OCI-LY7 (cell line): Measurements from ENCODE around the gene MLANA. TPM values are rescaled to one million over a fixed set of nuclear protein-coding genes. Genes with fewer than 3 reads are reported as not detected.
"Not testable (repeated sequence)": the region's sequence is repeated elsewhere in the genome, so short reads cannot be mapped to it uniquely, and the experiment has no call there.

Source experiments
- BruUV-seq: library from RNA; stranded (reverse); fragments of 400-500 nt; replicated peaks from 2 replicates; lab custom pipeline; 2021; lab: Mats Ljungman, UMichigan
- CTCF ChIA-PET: fragments of 300-600 bp; sonication (Branson Sonifier 250); formaldehyde crosslinking; loops from one replicate; lab custom pipeline; 2022; ENCODE audit warnings: antibody characterized with exemption; ENCODE audit not compliant: unreplicated experiment; lab: Charles Lee
- POLR2A ChIA-PET: fragments of 300-600 bp; sonication (Branson Sonifier 250); formaldehyde crosslinking; loops from one replicate; lab custom pipeline; 2022; ENCODE audit warnings: antibody characterized with exemption; lab: Charles Lee
- DNase-seq: peaks from one replicate; pipeline ENCODE4 v3.0.0-alpha.2; 2015; ENCODE audit warnings: low spot score
- H2AFZ ChIP-seq: fragments of 200-600 bp; sonication (generic), shearing (Covaris generic); 2 replicates; pipeline ENCODE4 v1.6.1; 2014; ENCODE audit warnings: mild to moderate bottlenecking, antibody characterized with exemption, low read length, moderate library complexity
- H3K27ac ChIP-seq: fragments of 200-600 bp; sonication (generic); 2 replicates; pipeline ENCODE4 v1.5.1; 2014; ENCODE audit warnings: mixed run types, low read depth, mild to moderate bottlenecking, moderate library complexity, low read length, inconsistent platforms; ENCODE audit not compliant: poor library complexity, severe bottlenecking
- H3K36me3 ChIP-seq: fragments of 200-600 bp; sonication (generic); 2 replicates; pipeline ENCODE4 v1.6.1; 2014; ENCODE audit warnings: mild to moderate bottlenecking, antibody characterized with exemption, low read length, moderate library complexity, mixed read lengths; ENCODE audit not compliant: insufficient read depth
- H3K4me1 ChIP-seq: fragments of 200-600 bp; sonication (generic); 2 replicates; pipeline ENCODE4 v1.5.1; 2014; ENCODE audit warnings: mild to moderate bottlenecking, low read length; ENCODE audit not compliant: insufficient read depth, poor library complexity, severe bottlenecking
- H3K4me2 ChIP-seq: fragments of 200-600 bp; sonication (generic); 2 replicates; pipeline ENCODE4 v1.6.1; 2014; ENCODE audit warnings: mild to moderate bottlenecking, low read length
- H3K4me3 ChIP-seq: fragments of 200-600 bp; sonication (generic); 2 replicates; pipeline ENCODE4 v1.5.1; 2014; ENCODE audit warnings: mild to moderate bottlenecking, low read depth, low read length; ENCODE audit not compliant: poor library complexity, severe bottlenecking
- H3K79me2 ChIP-seq: fragments of 200-600 bp; sonication (generic); 2 replicates; pipeline ENCODE4 v1.6.1; 2016; ENCODE audit warnings: low read depth, mild to moderate bottlenecking, low read length, moderate library complexity, mixed read lengths; ENCODE audit not compliant: insufficient read depth
- H3K9me2 ChIP-seq: fragments of 200-600 bp; sonication (generic); 2 replicates; pipeline ENCODE4 v1.6.1; 2016; ENCODE audit warnings: mild to moderate bottlenecking, low read length, mixed read lengths; ENCODE audit not compliant: insufficient read depth
- H3K9me3 ChIP-seq: fragments of 200-600 bp; sonication (generic); 2 replicates; pipeline ENCODE4 v1.6.1; 2014; ENCODE audit warnings: mild to moderate bottlenecking, mixed run types, low read length, mixed read lengths
- H4K20me1 ChIP-seq: fragments of 200-600 bp; sonication (generic); 2 replicates; pipeline ENCODE4 v1.6.1; 2014; ENCODE audit warnings: mild to moderate bottlenecking, antibody characterized with exemption, low read length, moderate library complexity, mixed read lengths; ENCODE audit not compliant: insufficient read depth
- CTCF ChIP-seq: fragments of 200-600 bp; sonication (generic); conservative IDR thresholded peaks from 2 replicates; pipeline ENCODE4 v1.5.1; 2014; ENCODE audit warnings: mild to moderate bottlenecking, antibody characterized with exemption, low read length, moderate library complexity, mixed read lengths
- EZH2phosphoT487 ChIP-seq: fragments of 200-600 bp; sonication (generic); IDR thresholded peaks from 2 replicates; pipeline ENCODE4 v1.6.1; 2018; ENCODE audit warnings: low read depth, borderline replicate concordance, mild to moderate bottlenecking, mixed run types, antibody characterized with exemption, low read length, moderate library complexity, mixed read lengths
- intact Hi-C: fragments of 100-400 bp; cut with micrococcal nuclease; formaldehyde crosslinking; loops from one replicate; pipeline ENCODE4 v1.10.0; 2022; ENCODE audit not compliant: unreplicated experiment
- total RNA-seq, 2 experiments: library from RNA; depleted of rRNA in 1 of 2; stranded (reverse); fragments of >200 nt in 1 of 2; shearing (Covaris generic) in 1 of 2; gene quantifications; 2 replicates each; pipeline ENCODE4 v1.2.3, GENCODE V29; 2014 to 2022

Gene MLANA
- total RNA-seq, 2 experiments from 2014 or later, result not detected

GRCh38 chr9:5876026-5876425, 14.7 kb upstream of the MLANA start:
- Histone ChIP-seq H4K20me1 (no peaks in the 10 kb centered on the region), H3K36me3 (no peaks in the 10 kb centered on the region), H3K4me1 (no peaks in the 10 kb centered on the region), H2AFZ (no peak overlapping the region), H3K9me3 (no peaks in the 10 kb centered on the region), H3K9me2 (no peaks in the 10 kb centered on the region), H3K79me2 (no peaks in the 10 kb centered on the region), H3K27ac (no peak overlapping the region), H3K4me2 (no peak overlapping the region), H3K4me3 (no peak overlapping the region)
- BruUV-seq, result no TSS peak
- TF ChIP-seq CTCF, result no peak
- TF ChIP-seq EZH2phosphoT487, result no peak
- intact Hi-C loops, result no loop called here
- no peak for DNase-seq
- CTCF ChIA-PET, result no interaction called here
- POLR2A ChIA-PET, result no interaction called here

GRCh38 chr9:5876711-5877110, 14.0 kb upstream of the MLANA start:
- Histone ChIP-seq H3K4me1 (no peaks in the 10 kb centered on the region), H3K27ac (no peak overlapping the region), H3K4me2 (no peak overlapping the region), H3K9me2 (no peaks in the 10 kb centered on the region), H3K79me2 (no peaks in the 10 kb centered on the region), H3K36me3 (no peaks in the 10 kb centered on the region), H2AFZ (no peak overlapping the region), H3K4me3 (no peak overlapping the region), H3K9me3 (no peaks in the 10 kb centered on the region), H4K20me1 (no peaks in the 10 kb centered on the region)
- ChIA-PET POLR2A (no interaction called here), CTCF (no interaction called here)
- intact Hi-C loops, result no loop called here
- BruUV-seq, result no TSS peak
- no peak for DNase-seq
- TF ChIP-seq EZH2phosphoT487 (no peak), CTCF (no peak)

DNA sequence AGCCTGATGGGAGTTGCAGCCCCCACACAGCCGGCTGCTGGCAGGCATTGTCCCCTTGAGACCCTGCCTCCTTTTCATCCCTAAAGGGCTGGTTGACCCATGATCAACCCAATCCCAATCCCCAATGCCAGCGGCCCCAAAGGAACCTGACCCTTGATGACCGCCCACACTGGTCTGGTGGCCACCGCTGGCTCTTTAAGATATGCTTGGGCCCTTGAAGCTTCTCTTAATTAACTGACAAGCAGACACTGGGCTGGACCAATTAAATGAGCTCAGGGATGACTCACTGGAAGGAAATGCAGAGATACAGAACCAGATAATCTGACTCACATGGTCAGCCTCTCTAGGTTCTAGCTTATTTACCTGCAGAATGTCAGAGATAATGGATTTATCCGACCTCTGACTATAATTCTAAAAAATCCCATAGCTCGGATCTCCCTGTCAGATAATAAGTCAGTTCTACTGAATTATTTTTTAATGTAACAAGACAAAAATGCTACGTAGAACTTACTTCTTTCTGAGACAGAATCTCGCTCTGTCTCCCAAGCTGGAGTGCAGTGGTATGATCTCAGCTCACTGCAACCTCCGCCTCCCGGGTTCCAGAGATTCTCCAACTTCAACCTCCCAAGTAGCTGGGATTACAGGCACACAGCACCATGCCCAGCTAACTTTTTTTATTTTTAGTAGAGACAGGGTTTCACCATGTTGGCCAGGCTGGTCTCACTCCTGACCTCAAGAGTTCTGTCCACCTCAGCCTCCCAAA, 11.1 kb upstream of the MLANA start:
- H4K20me1 ChIP-seq, result no peaks in the 10 kb centered on the region
- ChIA-PET POLR2A (interaction anchor here (0.7 to 0.9 kb wide), 3 partner anchors 20 to 94 kb away, joined by 3 read pairs; no protein-coding TSS in a partner anchor), CTCF (no interaction called here)
- TF ChIP-seq CTCF, result no peak
- no peak for TF ChIP-seq EZH2phosphoT487
- no TSS peak for BruUV-seq
- H3K4me3 ChIP-seq, result no peak overlapping the region
- H3K36me3 ChIP-seq, result no peaks in the 10 kb centered on the region
- intact Hi-C loops, result no loop called here
- DNase-seq, result no peak
- no peaks in the 10 kb centered on the region for H3K9me2 ChIP-seq
- H3K4me2 ChIP-seq, result no peak overlapping the region
- no peak overlapping the region for H3K27ac ChIP-seq
- H2AFZ ChIP-seq, result no peak overlapping the region
- H3K79me2 ChIP-seq, result no peaks in the 10 kb centered on the region
- no peaks in the 10 kb centered on the region for H3K9me3 ChIP-seq
- H3K4me1 ChIP-seq, result no peaks in the 10 kb centered on the region

- H3K4me3 ChIP-seq, H3K9me3 ChIP-seq, H3K79me2 ChIP-seq, BruUV-seq, H3K9me2 ChIP-seq, H3K36me3 ChIP-seq, H3K4me1 ChIP-seq, DNase-seq, H3K4me2 ChIP-seq, CTCF ChIA-PET, intact Hi-C loops, POLR2A ChIA-PET, H4K20me1 ChIP-seq, H3K27ac ChIP-seq, H2AFZ ChIP-seq: not testable (repeated sequence)
Measured at GRCh38 chr9:5882244-5883012, 8.3 kb upstream of the MLANA start.
